K562 (cell line): ENCODE results near the gene LMAN1. TPM values are rescaled to one million over a fixed set of nuclear protein-coding genes. Genes with fewer than 3 reads are reported as not detected.

ENCODE experiments used
- ATAC-seq: fragments of 200-7000 bp; cut with Tn5 transposase; 3 replicates; pipeline ENCODE4 v1.9.1; 2020; ENCODE audit warnings: moderate library complexity
- BruUV-seq: library from RNA; stranded (reverse); fragments of 400-500 nt; replicated peaks from 2 replicates; lab custom pipeline; 2021; lab: Mats Ljungman, UMichigan
- CTCF ChIA-PET: fragments of 300-600 bp; formaldehyde crosslinking; extraction: SDS; loops from one replicate; lab custom pipeline; 2021; ENCODE audit warnings: low intra/inter-chr PET ratio; lab: Yijun Ruan, JAX
- POLR2A ChIA-PET: fragments of 300-600, 350-650 bp; sonication (Branson Sonifier 250); formaldehyde crosslinking; extraction: SDS; loops from one replicate; lab custom pipeline; 2021; ENCODE audit warnings: antibody characterized with exemption, inconsistent platforms; lab: Yijun Ruan, JAX
- DNase-seq, 4 experiments: peaks; one replicate each; pipeline versions ENCODE4 v3.0.0 to v3.0.0-alpha.2; 2011 to 2018; ENCODE audit warnings: low spot score in 3 of 4, mixed read lengths in 3 of 4; ENCODE audit errors: extremely low read depth in 1 of 4
- FAIRE-seq: peaks from 2 replicates; lab custom pipeline; 2011; peaks lifted over from hg19 to GRCh38; lab: Jason Lieb, UNC
- H2AFZ ChIP-seq: 2 replicates; pipeline ENCODE4 v1.6.0; 2011; ENCODE audit warnings: low read depth, low read length, control low read depth, inconsistent platforms
- H3K27ac ChIP-seq: fragments of 200-600 bp; 3 replicates; pipeline ENCODE4 v1.8.0; 2011; ENCODE audit warnings: low read depth, mild to moderate bottlenecking, control low read depth, inconsistent platforms, low read length, moderate library complexity, mixed read lengths; ENCODE audit errors: extremely low read depth
- H3K27me3 ChIP-seq, 2 experiments: fragments of 300-600 bp in 1 of 2; 2 replicates in 1 of 2; 3 replicates in 1 of 2; pipeline versions ENCODE4 v1.6.0 to v1.8.0; 2011; ENCODE audit warnings: inconsistent platforms in 2 of 2, low read length in 2 of 2, mild to moderate bottlenecking in 1 of 2, mixed read lengths in 1 of 2, moderate library complexity in 1 of 2; ENCODE audit not compliant: control insufficient read depth in 2 of 2, insufficient read depth in 2 of 2
- H3K36me3 ChIP-seq: fragments of 300-600 bp; 3 replicates; pipeline ENCODE4 v1.8.0; 2011; ENCODE audit warnings: mild to moderate bottlenecking, low read length, inconsistent platforms; ENCODE audit not compliant: control insufficient read depth, insufficient read depth
- H3K4me1 ChIP-seq, 2 experiments: fragments of 200-600 bp in 1 of 2; replicated peaks in 1 of 2; 2 replicates in 1 of 2; 3 replicates in 1 of 2; pipeline versions ENCODE4 v1.5.1 to v1.8.0; 2011; ENCODE audit warnings: inconsistent platforms in 2 of 2, low read length in 2 of 2, mild to moderate bottlenecking in 1 of 2, mixed read lengths in 1 of 2, moderate library complexity in 1 of 2; ENCODE audit not compliant: control insufficient read depth in 2 of 2, insufficient read depth in 2 of 2
- H3K4me2 ChIP-seq: 2 replicates; pipeline ENCODE4 v1.6.1; 2011; ENCODE audit warnings: low read length, control low read depth, inconsistent platforms, mixed read lengths; ENCODE audit not compliant: insufficient read depth
- H3K4me3 ChIP-seq: fragments of 200-600 bp; sonication (generic), shearing (Covaris generic); 2 replicates; pipeline ENCODE4 v1.5.1; 2016; ENCODE audit warnings: control low read depth, inconsistent platforms
- H3K79me2 ChIP-seq: fragments of 200-600 bp; 3 replicates; pipeline ENCODE4 v1.8.0; 2011; ENCODE audit warnings: low read length, inconsistent platforms; ENCODE audit not compliant: control insufficient read depth, insufficient read depth
- H3K9ac ChIP-seq, 2 experiments: 2 replicates each; pipeline versions ENCODE4 v1.6.0 to v1.6.1; 2011; ENCODE audit warnings: low read depth in 2 of 2, low read length in 2 of 2, control low read depth in 1 of 2, inconsistent platforms in 1 of 2, mild to moderate bottlenecking in 1 of 2, mixed read lengths in 1 of 2; ENCODE audit not compliant: insufficient read depth in 1 of 2
- H3K9me1 ChIP-seq: one replicate; pipeline ENCODE4 v1.6.0; 2011; ENCODE audit warnings: inconsistent platforms, mild to moderate bottlenecking, low read length, moderate library complexity; ENCODE audit not compliant: control insufficient read depth, insufficient read depth
- H3K9me3 ChIP-seq: replicated peaks from 2 replicates; pipeline ENCODE4 v1.5.1; 2011; ENCODE audit warnings: low read depth, low read length, inconsistent platforms; ENCODE audit not compliant: control insufficient read depth, insufficient read depth
- H4K20me1 ChIP-seq: replicated peaks from 2 replicates; pipeline ENCODE4 v1.6.1; 2011; ENCODE audit warnings: low read length, inconsistent platforms, mixed read lengths; ENCODE audit not compliant: control insufficient read depth, insufficient read depth
- CBX5 ChIP-seq: IDR thresholded peaks from 2 replicates; pipeline ENCODE4 v1.6.1; 2014; ENCODE audit warnings: low read depth, borderline replicate concordance
- GABPA ChIP-seq: fragments of 200-800 bp; sonication (Bioruptor generic); conservative IDR thresholded peaks from 2 replicates; pipeline ENCODE4 v1.6.1; 2016; ENCODE audit warnings: low read depth, missing genetic modification characterization, missing compliant biosample characterization
- HIVEP1 ChIP-seq: fragments of 250-450 bp; sonication (Bioruptor Pico); IDR thresholded peaks from 2 replicates; pipeline ENCODE4 v1.4.0; 2020; ENCODE audit warnings: mild to moderate bottlenecking
- JUNB ChIP-seq: fragments of 450-650 bp; formaldehyde crosslinking; conservative IDR thresholded peaks from 2 replicates; pipeline ENCODE4 v1.4.0; 2020; ENCODE audit warnings: mild to moderate bottlenecking
- JUND ChIP-seq, 2 experiments: IDR thresholded peaks; 2 replicates in 1 of 2; 3 replicates in 1 of 2; pipeline ENCODE4 v1.6.1; 2011; ENCODE audit warnings: borderline replicate concordance in 2 of 2, low read depth in 2 of 2, low read length in 2 of 2, improper control_type of control experiment in 1 of 2, missing biosample characterization in 1 of 2, missing genetic modification characterization in 1 of 2, missing genetic modification reagents in 1 of 2
- KAT7 ChIP-seq: sonication (generic); formaldehyde crosslinking; IDR thresholded peaks from 2 replicates; pipeline ENCODE4 v1.8.0; 2022; ENCODE audit warnings: missing genetic modification reagents, mild to moderate bottlenecking, borderline replicate concordance
- NELFE ChIP-seq: IDR thresholded peaks from 2 replicates; pipeline ENCODE4 v1.6.1; 2011; ENCODE audit warnings: mild to moderate bottlenecking; ENCODE audit not compliant: insufficient read depth, insufficient read length
- NR3C1 ChIP-seq: sonication (generic); formaldehyde crosslinking; IDR thresholded peaks from 2 replicates; pipeline ENCODE4 v1.8.1; 2022; ENCODE audit warnings: missing genetic modification reagents
- NUFIP1 ChIP-seq: fragments of 450-650 bp; IDR thresholded peaks from 2 replicates; pipeline ENCODE4 v1.6.1; 2018; ENCODE audit not compliant: partially characterized antibody
- SIRT6 ChIP-seq: IDR thresholded peaks from one replicate; pipeline ENCODE4 v1.6.1; 2012; ENCODE audit warnings: low read depth, mild to moderate bottlenecking, control low read depth, inconsistent platforms, low read length, moderate library complexity
- TFAM ChIP-seq: fragments of 250-450 bp; sonication (Bioruptor Pico); conservative IDR thresholded peaks from 2 replicates; pipeline ENCODE4 v1.5.0; 2021; ENCODE audit warnings: mild to moderate bottlenecking, moderate library complexity
- WHSC1 ChIP-seq: IDR thresholded peaks from one replicate; pipeline ENCODE4 v1.6.1; 2012; ENCODE audit warnings: low read length, control low read depth, inconsistent platforms
- ZSCAN29 ChIP-seq: fragments of 450-650 bp; IDR thresholded peaks from 2 replicates; pipeline ENCODE4 v1.6.1; 2017
- WGBS: fragments of 100-300 bp; shearing (Covaris generic); methylation state at CpG from one replicate; pipeline ENCODE4 v1.1.6; 2016; ENCODE audit warnings: low coverage, mixed read lengths; ENCODE audit not compliant: insufficient coverage; ENCODE audit errors: missing lambda C conversion rate; 5-methylcytosine and 5-hydroxymethylcytosine counted together
- in situ Hi-C: fragments of 300-500 bp; cut with MboI; formaldehyde crosslinking; loops from 4 replicates; pipeline ENCODE4 v1.15.0; 2018; ENCODE audit warnings: inconsistent platforms, mixed read lengths
- intact Hi-C: fragments of 100-400 bp; cut with micrococcal nuclease; formaldehyde crosslinking; loops from 2 replicates; pipeline ENCODE4 v1.14.2; 2022
- polyA plus RNA-seq, 8 experiments: library from polyadenylated mRNA; depleted of rRNA in 4 of 8; stranded (reverse) in 5 of 8; unstranded in 3 of 8; fragments of >200 nt; fragmentation: Nextera tagmentation in 2 of 8; fragmentation: Illumina TruSeq in 1 of 8; extraction: Ambion mirVana in 2 of 8; extraction: Trizol in 1 of 8; gene quantifications; 2 replicates each; pipeline versions ENCODE4 v1.2.1 to v1.2.3, GENCODE V29; 2011 to 2014; ENCODE audit warnings: inconsistent platforms in 1 of 8, missing spikeins in 1 of 8
- total RNA-seq, 7 experiments: library from RNA; depleted of rRNA in 6 of 7; stranded (reverse); fragments of >200 nt in 6 of 7; fragmentation: Illumina TruSeq in 2 of 7; extraction: Trizol in 2 of 7; gene quantifications; 2 replicates each; pipeline versions ENCODE4 v1.2.1 to v1.2.3, GENCODE V29; 2011 to 2021; ENCODE audit warnings: low replicate concordance in 1 of 7
- TF ChIP-seq, protein P1 (sequence below): fragments of 250-450 bp; sonication (Bioruptor Pico); IDR thresholded peaks from 2 replicates; pipeline ENCODE4 v1.8.0; 2021; ENCODE audit warnings: moderate library complexity, mild to moderate bottlenecking, inconsistent platforms
- TF ChIP-seq, protein P2 (sequence below): fragments of 450-650 bp; IDR thresholded peaks from 2 replicates; pipeline ENCODE4 v1.6.1; 2017; ENCODE audit warnings: mild to moderate bottlenecking, moderate library complexity

Gene LMAN1
- total and polyA plus RNA-seq, 9 of the 15 experiments (the other 6 are each of a cell fraction or from before 2014, with no cell fraction given), result 18.8 to 108 (median 71.2) TPM

DNA sequence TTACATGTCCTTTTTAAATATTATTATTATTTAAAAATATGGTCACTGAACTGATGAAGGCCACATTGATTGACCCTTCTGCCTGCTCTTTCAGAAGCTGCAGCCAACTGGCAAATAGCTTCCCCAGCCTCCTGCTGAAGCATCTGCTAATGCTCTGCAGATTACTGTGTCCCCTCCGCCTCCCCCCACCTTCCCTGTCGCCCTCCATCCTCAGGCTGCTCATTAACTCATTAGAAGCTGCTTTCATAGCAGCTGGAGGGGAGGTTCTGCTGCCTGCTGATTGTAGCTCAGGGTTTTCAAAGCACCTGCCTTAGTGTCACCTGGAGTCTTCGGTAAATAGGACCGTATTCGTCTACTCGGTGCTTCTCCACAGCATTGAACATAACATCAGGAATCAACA lies 24.8 kb upstream of the LMAN1 start:
- 17% methylated on average over 4 of the region's 6 CpGs for WGBS
- CTCF ChIA-PET, result interaction anchor here (1.1 kb wide), 1 partner anchor 75 kb away, joined by 3 read pairs; no protein-coding TSS in a partner anchor
- no peak for FAIRE-seq

More for the DNA sequence above, 24.8 kb upstream of the LMAN1 start:
- no peaks in the 10 kb centered on the region for H3K36me3 ChIP-seq
- DNase-seq, result no peak
- POLR2A ChIA-PET, result no interaction called here
- no peak overlapping the region for H3K4me3 ChIP-seq
- H3K4me2 ChIP-seq, result no peak overlapping the region
- BruUV-seq, result no TSS peak
- no peaks in the 10 kb centered on the region for H3K4me1 ChIP-seq
- intact Hi-C loops, result no loop called here
- in situ Hi-C loops, result no loop called here
- no peak overlapping the region for H3K9ac ChIP-seq
- H4K20me1 ChIP-seq, result no peaks in the 10 kb centered on the region
- peaks cover 0 to 2% of the 10 kb centered on the region in 2 experiments; a peak in 4 of 5 replicates for H3K27me3 ChIP-seq
- TF ChIP-seq KAT7 (no peak), GABPA (tag) (no peak), JUND (IDR thresholded peaks at IDR 0.05; ENCODE audit: borderline replicate concordance, low read depth, low read length) (no peak), JUND (tag; IDR thresholded peaks at IDR 0.05; ENCODE audit: borderline replicate concordance, low read depth, low read length) (no peak), NUFIP1 (no peak), CBX5 (no peak), WHSC1 (no peak), SIRT6 (no peak), NELFE (no peak), NR3C1 (CRISPR knock-in tag) (no peak), ZSCAN29 (no peak), TFAM (CRISPR knock-in tag) (no peak), HIVEP1 (CRISPR knock-in tag) (no peak), JUNB (CRISPR knock-in tag) (no peak)
- TF ChIP-seq, protein P1, sequence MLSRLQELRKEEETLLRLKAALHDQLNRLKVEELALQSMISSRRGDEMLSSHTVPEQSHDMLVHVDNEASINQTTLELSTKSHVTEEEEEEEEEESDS (CRISPR knock-in tag), result no peak
- TF ChIP-seq, protein P2, sequence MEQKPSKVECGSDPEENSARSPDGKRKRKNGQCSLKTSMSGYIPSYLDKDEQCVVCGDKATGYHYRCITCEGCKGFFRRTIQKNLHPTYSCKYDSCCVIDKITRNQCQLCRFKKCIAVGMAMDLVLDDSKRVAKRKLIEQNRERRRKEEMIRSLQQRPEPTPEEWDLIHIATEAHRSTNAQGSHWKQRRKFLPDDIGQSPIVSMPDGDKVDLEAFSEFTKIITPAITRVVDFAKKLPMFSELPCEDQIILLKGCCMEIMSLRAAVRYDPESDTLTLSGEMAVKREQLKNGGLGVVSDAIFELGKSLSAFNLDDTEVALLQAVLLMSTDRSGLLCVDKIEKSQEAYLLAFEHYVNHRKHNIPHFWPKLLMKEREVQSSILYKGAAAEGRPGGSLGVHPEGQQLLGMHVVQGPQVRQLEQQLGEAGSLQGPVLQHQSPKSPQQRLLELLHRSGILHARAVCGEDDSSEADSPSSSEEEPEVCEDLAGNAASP, result no peak
- H3K9me1 ChIP-seq, result no peaks in the 10 kb centered on the region
- no peak overlapping the region for H3K27ac ChIP-seq
- ATAC-seq, result no peak
- H3K9me3 ChIP-seq, result no peaks in the 10 kb centered on the region
- no peaks in the 10 kb centered on the region for H3K79me2 ChIP-seq
- no peak overlapping the region for H2AFZ ChIP-seq
